ENCODE measurements around the gene ACER3.
"Not testable (repeated sequence)": the region's sequence is repeated elsewhere in the genome, so short reads cannot be mapped to it uniquely, and the experiment has no call there.

ACER3 gene

DNA sequence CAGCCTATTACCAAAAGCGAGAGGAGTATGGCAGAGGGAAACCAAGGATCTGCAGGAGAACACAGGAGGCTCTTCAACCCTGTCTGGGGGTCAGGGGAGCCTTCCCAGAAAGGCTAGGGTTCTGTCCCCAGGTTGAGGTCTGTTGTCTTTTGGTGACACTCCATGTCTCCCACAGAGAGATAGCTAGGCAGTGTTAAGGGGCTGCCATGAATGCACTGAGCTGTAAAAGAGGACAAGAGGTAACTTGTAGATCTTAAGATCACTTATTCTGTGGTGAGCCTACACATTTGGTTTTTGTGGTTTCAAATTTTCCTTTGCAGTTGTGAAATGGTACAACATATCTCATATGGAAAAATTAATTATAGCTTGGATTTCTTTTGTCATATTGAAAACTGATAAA is 6.0 kb upstream of the ACER3 start:
- Histone ChIP-seq H2BK5ac (ENCODE audit: low read length) (no peak overlapping the region), H4K5ac (ENCODE audit: low read length) (no peak overlapping the region), H3K4ac (ENCODE audit: low read depth, low read length) (no peak overlapping the region), H3K36me3 (ENCODE audit: control insufficient read depth, insufficient read depth, low read length) (no peaks in the 10 kb centered on the region), H3K4me3 (ENCODE audit: low read length) (no peak overlapping the region), H2BK120ac (ENCODE audit: low read depth, low read length) (no peak overlapping the region), H3K4me1 (ENCODE audit: control insufficient read depth, low read depth, low read length) (no peaks in the 10 kb centered on the region), H3K18ac (ENCODE audit: low read length) (no peak overlapping the region), H3K9ac (ENCODE audit: low read length) (no peak overlapping the region), H4K8ac (ENCODE audit: low read depth, low read length) (no peak overlapping the region), H3K27me3 (ENCODE audit: insufficient read depth, low read length, poor library complexity) (no peaks in the 10 kb centered on the region), H3K4me2 (ENCODE audit: low read length) (no peak overlapping the region), H3K56ac (ENCODE audit: low read length) (no peak overlapping the region), H3K79me1 (ENCODE audit: low read length) (no peaks in the 10 kb centered on the region), H3K23ac (ENCODE audit: low read length) (no peak overlapping the region), H2BK15ac (replicated peaks; ENCODE audit: low read depth) (no peak overlapping the region), H3K27ac (ENCODE audit: low read depth, low read length) (no peak overlapping the region), H3K79me2 (ENCODE audit: control insufficient read depth, insufficient read depth, low read length) (no peaks in the 10 kb centered on the region), H2AK5ac (ENCODE audit: low read length) (no peak overlapping the region)
- no peak for DNase-seq
- no CpG with 5 or more reads among the region's 1 CpG for WGBS (ENCODE audit: extremely low coverage, insufficient coverage, low lambda C conversion rate)

DNA sequence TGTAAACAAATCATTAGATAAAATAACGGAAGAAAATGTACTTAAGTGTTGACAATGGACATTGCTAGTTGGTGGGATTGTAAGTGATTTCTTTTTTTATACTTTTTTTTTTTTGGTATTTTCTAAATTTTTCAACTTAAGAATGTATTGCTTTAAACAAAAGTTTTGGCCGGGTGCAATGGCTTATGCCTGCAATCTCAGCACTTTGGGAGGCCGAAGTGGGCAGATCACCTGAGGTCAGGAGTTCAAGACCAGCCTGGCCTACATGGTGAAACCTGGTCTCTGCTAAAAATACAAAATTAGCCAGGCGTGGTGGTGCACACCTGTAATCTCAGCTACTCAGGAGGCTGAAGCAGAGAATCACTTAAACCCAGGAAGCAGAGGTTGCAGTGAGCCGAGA is 5.0 kb upstream of the ACER3 start:
- not testable (repeated sequence) for H3K79me1 ChIP-seq (ENCODE audit: low read length); DNase-seq; H2BK5ac ChIP-seq (ENCODE audit: low read length); H2BK120ac ChIP-seq (ENCODE audit: low read depth, low read length); H3K56ac ChIP-seq (ENCODE audit: low read length); H4K8ac ChIP-seq (ENCODE audit: low read depth, low read length); H3K36me3 ChIP-seq (ENCODE audit: control insufficient read depth, insufficient read depth, low read length); H3K4me2 ChIP-seq (ENCODE audit: low read length); H3K18ac ChIP-seq (ENCODE audit: low read length); H3K23ac ChIP-seq (ENCODE audit: low read length); H3K4me3 ChIP-seq (ENCODE audit: low read length); H2AK5ac ChIP-seq (ENCODE audit: low read length); H3K9ac ChIP-seq (ENCODE audit: low read length); H3K4ac ChIP-seq (ENCODE audit: low read depth, low read length); H4K5ac ChIP-seq (ENCODE audit: low read length); H2BK15ac ChIP-seq (replicated peaks; ENCODE audit: low read depth); H3K4me1 ChIP-seq (ENCODE audit: control insufficient read depth, low read depth, low read length); H3K79me2 ChIP-seq (ENCODE audit: control insufficient read depth, insufficient read depth, low read length); H3K27me3 ChIP-seq (ENCODE audit: insufficient read depth, low read length, poor library complexity); H3K27ac ChIP-seq (ENCODE audit: low read depth, low read length)
- WGBS (ENCODE audit: extremely low coverage, insufficient coverage, low lambda C conversion rate) = no CpG with 5 or more reads among the region's 5 CpGs

DNA sequence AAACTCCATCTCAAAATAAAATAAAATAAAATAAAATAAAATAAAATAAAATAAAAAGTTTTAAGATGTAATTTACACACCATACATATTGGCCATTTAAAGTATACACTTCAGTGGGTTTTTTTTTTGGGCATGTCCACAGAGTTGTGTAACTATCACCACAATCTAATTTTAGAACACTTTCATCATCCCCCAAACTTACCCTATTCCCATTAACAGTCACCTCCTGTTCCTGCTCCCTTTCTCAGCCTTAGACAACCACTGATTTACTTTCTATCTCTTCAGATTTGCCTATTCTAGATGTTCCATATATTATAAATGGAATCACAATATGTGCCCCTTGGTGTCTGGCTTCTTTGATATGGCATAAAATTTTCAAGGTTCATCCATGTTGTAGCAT is 4.6 kb upstream of the ACER3 start:
- Histone ChIP-seq H2BK15ac (replicated peaks; ENCODE audit: low read depth) (no peak overlapping the region), H3K23ac (ENCODE audit: low read length) (no peak overlapping the region), H3K79me1 (ENCODE audit: low read length) (no peaks in the 10 kb centered on the region), H3K27ac (ENCODE audit: low read depth, low read length) (no peak overlapping the region), H3K18ac (ENCODE audit: low read length) (no peak overlapping the region), H3K9ac (ENCODE audit: low read length) (no peak overlapping the region), H2AK5ac (ENCODE audit: low read length) (no peak overlapping the region), H2BK120ac (ENCODE audit: low read depth, low read length) (no peak overlapping the region), H3K27me3 (ENCODE audit: insufficient read depth, low read length, poor library complexity) (no peaks in the 10 kb centered on the region), H3K4ac (ENCODE audit: low read depth, low read length) (no peak overlapping the region), H3K4me3 (ENCODE audit: low read length) (no peak overlapping the region), H3K36me3 (ENCODE audit: control insufficient read depth, insufficient read depth, low read length) (no peaks in the 10 kb centered on the region), H3K79me2 (ENCODE audit: control insufficient read depth, insufficient read depth, low read length) (no peaks in the 10 kb centered on the region), H3K56ac (ENCODE audit: low read length) (no peak overlapping the region), H4K5ac (ENCODE audit: low read length) (no peak overlapping the region), H4K8ac (ENCODE audit: low read depth, low read length) (no peak overlapping the region), H2BK5ac (ENCODE audit: low read length) (no peak overlapping the region), H3K4me1 (ENCODE audit: control insufficient read depth, low read depth, low read length) (no peaks in the 10 kb centered on the region), H3K4me2 (ENCODE audit: low read length) (no peak overlapping the region)
- DNase-seq = no peak

DNA sequence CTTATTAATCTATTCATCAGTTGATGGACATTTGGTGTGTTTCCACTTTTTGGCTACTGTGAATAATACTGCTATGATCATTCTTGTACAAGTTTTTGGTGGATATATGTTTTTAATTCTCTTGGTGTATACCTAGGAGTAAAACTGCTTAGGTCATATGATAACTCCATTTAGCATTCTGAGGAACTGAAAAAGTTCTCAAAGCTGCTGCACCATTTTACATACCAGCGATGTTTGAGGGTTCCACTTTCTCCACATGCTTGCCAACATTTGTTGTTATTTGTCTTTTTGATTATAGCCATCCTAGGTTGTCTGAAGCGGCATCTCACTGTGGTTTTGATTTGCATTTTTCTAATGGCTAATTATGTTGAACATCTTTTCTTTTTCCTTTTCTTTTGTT is 4.1 kb upstream of the ACER3 start:
- Histone ChIP-seq H3K27me3 (ENCODE audit: insufficient read depth, low read length, poor library complexity) (no peaks in the 10 kb centered on the region), H3K56ac (ENCODE audit: low read length) (no peak overlapping the region), H3K4me1 (ENCODE audit: control insufficient read depth, low read depth, low read length) (peaks cover 1% of the 10 kb centered on the region), H4K8ac (ENCODE audit: low read depth, low read length) (no peak overlapping the region), H3K18ac (ENCODE audit: low read length) (no peak overlapping the region), H2BK15ac (replicated peaks; ENCODE audit: low read depth) (no peak overlapping the region), H3K36me3 (ENCODE audit: control insufficient read depth, insufficient read depth, low read length) (no peaks in the 10 kb centered on the region), H3K79me2 (ENCODE audit: control insufficient read depth, insufficient read depth, low read length) (no peaks in the 10 kb centered on the region), H4K5ac (ENCODE audit: low read length) (no peak overlapping the region), H2BK120ac (ENCODE audit: low read depth, low read length) (no peak overlapping the region), H3K4me2 (ENCODE audit: low read length) (no peak overlapping the region), H3K4ac (ENCODE audit: low read depth, low read length) (no peak overlapping the region), H3K4me3 (ENCODE audit: low read length) (no peak overlapping the region), H3K27ac (ENCODE audit: low read depth, low read length) (no peak overlapping the region), H3K79me1 (ENCODE audit: low read length) (no peaks in the 10 kb centered on the region), H3K9ac (ENCODE audit: low read length) (no peak overlapping the region), H2BK5ac (ENCODE audit: low read length) (no peak overlapping the region), H3K23ac (ENCODE audit: low read length) (no peak overlapping the region), H2AK5ac (ENCODE audit: low read length) (no peak overlapping the region)
- WGBS (ENCODE audit: extremely low coverage, insufficient coverage, low lambda C conversion rate) = no CpG with 5 or more reads among the region's 2 CpGs
- DNase-seq = no peak

DNA sequence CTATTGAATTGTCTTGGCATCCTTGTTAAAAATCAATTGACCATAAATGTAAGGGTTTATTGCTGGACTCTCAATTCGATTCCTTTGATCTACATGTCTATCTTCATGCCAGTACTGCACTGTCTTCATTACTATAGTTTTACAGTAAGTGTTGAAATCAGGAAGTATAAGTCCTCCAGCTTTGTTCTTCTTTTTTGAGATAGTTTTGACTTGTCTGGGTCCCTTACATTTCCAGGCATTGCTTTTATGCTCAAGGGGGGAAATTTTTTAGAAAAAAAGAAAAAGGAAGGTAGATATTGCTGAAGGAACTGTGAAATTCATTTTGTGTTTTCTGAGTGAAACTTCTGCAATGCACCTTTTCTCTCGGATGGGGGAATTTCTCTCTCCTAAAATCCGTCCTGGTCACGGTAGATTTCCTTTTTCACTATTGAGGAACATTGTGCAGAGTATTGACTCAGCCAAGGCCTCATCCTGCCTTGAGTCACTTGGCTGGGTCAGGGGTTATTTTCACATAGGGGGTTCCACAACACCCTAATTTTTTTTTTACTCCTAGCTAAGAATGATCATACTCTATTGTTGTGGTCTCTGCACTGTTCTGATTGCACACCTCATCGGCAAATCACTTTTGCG is 2.8 kb upstream of the ACER3 start:
- H2BK15ac ChIP-seq (replicated peaks; ENCODE audit: low read depth) = no peak overlapping the region
- H2BK120ac ChIP-seq (ENCODE audit: low read depth, low read length) = no peak overlapping the region
- peaks cover 2% of the 10 kb centered on the region for H3K4me1 ChIP-seq (ENCODE audit: control insufficient read depth, low read depth, low read length)
- H3K23ac ChIP-seq (ENCODE audit: low read length) = no peak overlapping the region
- H3K4me2 ChIP-seq (ENCODE audit: low read length) = no peak overlapping the region
- no peaks in the 10 kb centered on the region for H3K79me2 ChIP-seq (ENCODE audit: control insufficient read depth, insufficient read depth, low read length)
- no peak overlapping the region for H3K27ac ChIP-seq (ENCODE audit: low read depth, low read length)
- H3K27me3 ChIP-seq (ENCODE audit: insufficient read depth, low read length, poor library complexity) = no peaks in the 10 kb centered on the region
- no peak overlapping the region for H3K56ac ChIP-seq (ENCODE audit: low read length)
- no peak overlapping the region for H3K4me3 ChIP-seq (ENCODE audit: low read length)
- H2AK5ac ChIP-seq (ENCODE audit: low read length) = no peak overlapping the region
- no peaks in the 10 kb centered on the region for H3K79me1 ChIP-seq (ENCODE audit: low read length)
- H3K4ac ChIP-seq (ENCODE audit: low read depth, low read length) = no peak overlapping the region
- H3K18ac ChIP-seq (ENCODE audit: low read length) = no peak overlapping the region
- no peak for DNase-seq
- no peak overlapping the region for H4K8ac ChIP-seq (ENCODE audit: low read depth, low read length)
- no peaks in the 10 kb centered on the region for H3K36me3 ChIP-seq (ENCODE audit: control insufficient read depth, insufficient read depth, low read length)
- no CpG with 5 or more reads among the region's 6 CpGs for WGBS (ENCODE audit: extremely low coverage, insufficient coverage, low lambda C conversion rate)
- no peak overlapping the region for H3K9ac ChIP-seq (ENCODE audit: low read length)
- H2BK5ac ChIP-seq (ENCODE audit: low read length) = no peak overlapping the region
- H4K5ac ChIP-seq (ENCODE audit: low read length) = no peak overlapping the region

DNA sequence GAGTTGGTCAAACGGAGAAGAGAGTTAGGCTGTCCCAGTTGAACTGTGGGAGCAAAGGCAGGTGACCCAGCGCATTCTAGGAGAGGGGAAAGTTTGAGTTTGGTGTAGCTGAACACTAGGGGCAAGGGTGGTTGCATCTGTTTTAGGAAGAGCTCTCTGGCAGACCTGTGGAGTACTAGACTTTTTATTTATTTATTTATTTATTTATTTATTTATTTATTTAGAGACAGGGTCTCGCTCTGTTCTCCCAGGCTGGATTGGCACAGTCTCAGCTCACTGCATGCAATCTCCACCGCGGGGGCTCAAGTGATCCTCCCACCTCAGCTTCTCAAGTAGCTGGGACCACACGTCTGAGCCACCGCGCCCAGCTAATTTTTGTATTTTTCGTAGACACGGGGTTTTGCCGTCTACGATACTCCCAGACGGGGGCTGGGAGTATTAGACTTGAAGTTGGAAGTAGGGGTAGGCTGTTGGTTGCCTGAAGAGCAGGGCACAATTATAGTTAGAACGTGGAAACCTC is 950 bp upstream of the ACER3 start:
- no peak overlapping the region for H3K4me2 ChIP-seq (ENCODE audit: low read length)
- WGBS (ENCODE audit: extremely low coverage, insufficient coverage, low lambda C conversion rate) = no CpG with 5 or more reads among the region's 14 CpGs
- no peak overlapping the region for H2BK120ac ChIP-seq (ENCODE audit: low read depth, low read length)
- no peak overlapping the region for H3K23ac ChIP-seq (ENCODE audit: low read length)
- no peaks in the 10 kb centered on the region for H3K79me2 ChIP-seq (ENCODE audit: control insufficient read depth, insufficient read depth, low read length)
- no peak for DNase-seq
- H3K4ac ChIP-seq (ENCODE audit: low read depth, low read length) = no peak overlapping the region
- no peaks in the 10 kb centered on the region for H3K36me3 ChIP-seq (ENCODE audit: control insufficient read depth, insufficient read depth, low read length)
- H2BK5ac ChIP-seq (ENCODE audit: low read length) = no peak overlapping the region
- no peak overlapping the region for H3K4me3 ChIP-seq (ENCODE audit: low read length)
- H2AK5ac ChIP-seq (ENCODE audit: low read length) = no peak overlapping the region
- H3K79me1 ChIP-seq (ENCODE audit: low read length) = no peaks in the 10 kb centered on the region
- H4K5ac ChIP-seq (ENCODE audit: low read length) = no peak overlapping the region
- no peak overlapping the region for H3K56ac ChIP-seq (ENCODE audit: low read length)
- H3K18ac ChIP-seq (ENCODE audit: low read length) = peak overlapping the region; percentile 25
- no peak overlapping the region for H4K8ac ChIP-seq (ENCODE audit: low read depth, low read length)
- H3K27me3 ChIP-seq (ENCODE audit: insufficient read depth, low read length, poor library complexity) = no peaks in the 10 kb centered on the region
- no peak overlapping the region for H2BK15ac ChIP-seq (replicated peaks; ENCODE audit: low read depth)
- H3K4me1 ChIP-seq (ENCODE audit: control insufficient read depth, low read depth, low read length) = peaks cover 2% of the 10 kb centered on the region
- no peak overlapping the region for H3K27ac ChIP-seq (ENCODE audit: low read depth, low read length)
- no peak overlapping the region for H3K9ac ChIP-seq (ENCODE audit: low read length)
